AG04449 (cell line): ENCODE measurements around the gene HSPA12B.

Experiments used
- CTCF ChIA-PET: fragments of 350-600 bp; formaldehyde crosslinking; extraction: SDS; loops from one replicate; lab custom pipeline; 2021; ENCODE audit warnings: antibody characterized with exemption; lab: Yijun Ruan, JAX
- POLR2A ChIA-PET: fragments of 400-600, 350-600 bp; formaldehyde crosslinking; extraction: SDS; loops from one replicate; lab custom pipeline; 2020; ENCODE audit warnings: antibody characterized with exemption, inconsistent platforms; lab: Yijun Ruan, JAX
- DNase-seq: peaks from one replicate; pipeline ENCODE4 v3.0.0-alpha.2; 2010; ENCODE audit warnings: low read depth, low spot score
- H3K4me3 ChIP-seq: 2 replicates; pipeline ENCODE4 v1.5.1; 2011; ENCODE audit warnings: low read depth, mild to moderate bottlenecking, control low read depth, low read length
- TF ChIP-seq, protein P1 (sequence below): IDR thresholded peaks from one replicate; pipeline ENCODE4 v1.5.1; 2011; ENCODE audit warnings: mild to moderate bottlenecking, moderate library complexity, low read length, control low read depth, inconsistent platforms; ENCODE audit not compliant: insufficient read depth; ENCODE audit errors: missing control alignments

The HSPA12B gene

DNA sequence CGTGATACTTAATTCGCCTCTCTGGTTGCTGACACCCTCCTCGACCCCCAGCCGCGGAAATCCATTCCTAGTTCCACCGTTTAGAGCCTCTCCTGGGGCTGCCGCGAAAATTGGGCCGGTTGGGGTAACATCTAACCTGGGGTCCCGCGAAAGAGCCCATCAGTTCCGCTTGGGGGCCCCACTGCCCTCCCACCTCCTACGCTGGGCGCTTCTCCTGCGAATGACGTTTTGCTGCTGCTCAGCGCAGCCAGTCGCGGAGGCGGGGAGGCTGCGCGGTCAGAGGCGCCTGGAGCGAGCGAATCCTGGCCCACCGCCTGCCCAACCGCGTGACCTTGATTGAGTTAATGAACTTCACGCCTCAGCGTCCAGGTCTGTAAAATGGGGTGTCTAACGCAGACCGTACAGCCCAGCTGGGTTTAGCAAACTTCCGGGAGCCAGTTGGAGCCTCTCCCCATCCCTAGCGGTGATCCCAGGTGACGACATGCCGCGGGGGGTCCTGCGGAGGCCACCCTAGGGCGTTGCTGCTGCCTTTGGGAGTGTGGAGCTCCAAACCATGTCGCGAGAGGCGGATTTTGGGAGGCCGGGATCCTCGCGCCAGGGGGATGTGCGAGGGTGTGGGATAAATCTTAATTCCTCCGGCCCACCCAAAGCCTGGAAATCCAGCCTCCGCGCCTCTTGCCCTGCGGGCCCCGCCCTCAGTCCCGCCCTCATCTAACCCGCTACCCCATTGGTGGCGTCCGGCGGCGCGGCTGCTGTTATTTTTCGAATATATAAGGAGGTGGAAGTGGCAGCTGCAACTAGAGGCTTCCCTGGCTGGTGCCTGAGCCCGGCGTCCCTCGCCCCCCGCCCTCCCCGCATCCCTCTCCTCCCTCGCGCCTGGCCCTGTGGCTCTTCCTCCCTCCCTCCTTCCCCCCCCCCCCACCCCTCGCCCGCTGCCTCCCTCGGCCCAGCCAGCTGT is 63.3 kb downstream of the HSPA12B start, which contains the start of gene CDC25B:
Gene CDC25B (plus strand): TSS at position 800 of the 958 bp plus-strand sequence. CDS start 222 bp downstream, outside the sequence.
- H3K4me3 ChIP-seq = peak within 1 kb of the TSS; percentile 84
- TF ChIP-seq, protein P1, sequence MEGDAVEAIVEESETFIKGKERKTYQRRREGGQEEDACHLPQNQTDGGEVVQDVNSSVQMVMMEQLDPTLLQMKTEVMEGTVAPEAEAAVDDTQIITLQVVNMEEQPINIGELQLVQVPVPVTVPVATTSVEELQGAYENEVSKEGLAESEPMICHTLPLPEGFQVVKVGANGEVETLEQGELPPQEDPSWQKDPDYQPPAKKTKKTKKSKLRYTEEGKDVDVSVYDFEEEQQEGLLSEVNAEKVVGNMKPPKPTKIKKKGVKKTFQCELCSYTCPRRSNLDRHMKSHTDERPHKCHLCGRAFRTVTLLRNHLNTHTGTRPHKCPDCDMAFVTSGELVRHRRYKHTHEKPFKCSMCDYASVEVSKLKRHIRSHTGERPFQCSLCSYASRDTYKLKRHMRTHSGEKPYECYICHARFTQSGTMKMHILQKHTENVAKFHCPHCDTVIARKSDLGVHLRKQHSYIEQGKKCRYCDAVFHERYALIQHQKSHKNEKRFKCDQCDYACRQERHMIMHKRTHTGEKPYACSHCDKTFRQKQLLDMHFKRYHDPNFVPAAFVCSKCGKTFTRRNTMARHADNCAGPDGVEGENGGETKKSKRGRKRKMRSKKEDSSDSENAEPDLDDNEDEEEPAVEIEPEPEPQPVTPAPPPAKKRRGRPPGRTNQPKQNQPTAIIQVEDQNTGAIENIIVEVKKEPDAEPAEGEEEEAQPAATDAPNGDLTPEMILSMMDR = peak; percentile 46
- no peak for DNase-seq
- POLR2A ChIA-PET = interaction anchor here (0.7 to 2.0 kb wide), 6 partner anchors 10 to 556 kb away, joined by 3 to 12 read pairs (median 4); partner anchors contain the start of gene CENPB
- CTCF ChIA-PET = interaction anchor here (0.6 to 3.3 kb wide), 12 partner anchors 8 to 401 kb away, joined by 3 to 18 read pairs (median 4); partner anchors contain the start of genes AP5S1 and CENPB

DNA sequence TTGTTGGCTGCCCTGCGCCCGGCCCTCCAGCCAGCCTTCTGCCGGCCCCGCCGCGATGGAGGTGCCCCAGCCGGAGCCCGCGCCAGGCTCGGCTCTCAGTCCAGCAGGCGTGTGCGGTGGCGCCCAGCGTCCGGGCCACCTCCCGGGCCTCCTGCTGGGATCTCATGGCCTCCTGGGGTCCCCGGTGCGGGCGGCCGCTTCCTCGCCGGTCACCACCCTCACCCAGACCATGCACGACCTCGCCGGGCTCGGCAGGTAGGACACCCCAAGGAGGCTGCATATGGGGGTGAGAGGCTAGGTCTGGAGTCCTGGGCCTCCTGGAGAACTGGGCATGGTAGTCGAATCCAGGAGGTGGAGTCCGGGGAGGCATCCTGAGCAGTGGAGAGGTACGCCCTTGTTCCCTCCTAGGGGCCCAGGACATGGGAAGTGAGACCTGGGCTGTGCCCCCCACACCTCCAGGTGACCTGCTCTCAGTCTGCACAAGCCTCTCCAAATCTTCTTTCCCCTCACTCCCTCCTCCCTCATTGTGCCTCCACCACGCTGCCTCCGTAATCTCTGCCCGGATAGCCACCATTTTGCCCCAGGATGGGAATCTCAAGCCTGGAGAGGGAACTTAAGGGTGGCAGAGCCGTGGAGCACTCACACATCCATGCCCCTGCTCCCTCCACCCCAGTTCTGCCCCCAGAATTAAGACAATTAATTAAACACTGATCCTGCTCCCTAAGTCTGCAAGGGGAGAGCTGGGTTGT is 64.2 kb downstream of the HSPA12B start:
- ChIA-PET POLR2A (interaction anchor here (0.8 to 2.0 kb wide), 4 partner anchors 11 to 55 kb away, joined by 3 to 12 read pairs (median 4); partner anchors contain the start of gene CENPB), CTCF (interaction anchor here (0.6 to 3.3 kb wide), 9 partner anchors 9 to 400 kb away, joined by 3 to 18 read pairs (median 7); partner anchors contain the start of genes AP5S1 and CENPB)
- TF ChIP-seq, protein P1 = no peak
- DNase-seq = no peak
- peak overlapping the region; percentile 84 for H3K4me3 ChIP-seq

DNA sequence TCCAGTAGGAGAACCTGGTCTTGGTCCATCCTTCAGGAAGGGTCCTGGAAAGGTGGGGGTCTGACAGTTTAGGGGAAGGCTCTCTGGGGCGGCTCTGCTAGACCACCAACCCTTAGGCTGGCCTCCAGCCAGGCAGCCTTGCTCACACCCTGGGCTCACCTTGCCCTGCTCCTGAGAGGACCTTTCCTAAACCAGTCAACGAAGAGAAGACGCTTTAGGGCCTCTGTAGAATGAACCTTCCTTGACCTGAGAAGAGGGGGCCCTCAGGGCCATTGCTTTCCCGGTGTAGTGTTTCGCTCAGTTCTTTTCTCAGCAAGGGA is 64.7 kb downstream of the HSPA12B start:
- ChIA-PET CTCF (interaction anchor here (3.3 kb wide), 1 partner anchor 16 kb away, joined by 18 read pairs; no protein-coding TSS in a partner anchor), POLR2A (no interaction called here)
- no peak for DNase-seq
- H3K4me3 ChIP-seq = peak overlapping the region; percentile 84
- TF ChIP-seq, protein P1 = no peak

DNA sequence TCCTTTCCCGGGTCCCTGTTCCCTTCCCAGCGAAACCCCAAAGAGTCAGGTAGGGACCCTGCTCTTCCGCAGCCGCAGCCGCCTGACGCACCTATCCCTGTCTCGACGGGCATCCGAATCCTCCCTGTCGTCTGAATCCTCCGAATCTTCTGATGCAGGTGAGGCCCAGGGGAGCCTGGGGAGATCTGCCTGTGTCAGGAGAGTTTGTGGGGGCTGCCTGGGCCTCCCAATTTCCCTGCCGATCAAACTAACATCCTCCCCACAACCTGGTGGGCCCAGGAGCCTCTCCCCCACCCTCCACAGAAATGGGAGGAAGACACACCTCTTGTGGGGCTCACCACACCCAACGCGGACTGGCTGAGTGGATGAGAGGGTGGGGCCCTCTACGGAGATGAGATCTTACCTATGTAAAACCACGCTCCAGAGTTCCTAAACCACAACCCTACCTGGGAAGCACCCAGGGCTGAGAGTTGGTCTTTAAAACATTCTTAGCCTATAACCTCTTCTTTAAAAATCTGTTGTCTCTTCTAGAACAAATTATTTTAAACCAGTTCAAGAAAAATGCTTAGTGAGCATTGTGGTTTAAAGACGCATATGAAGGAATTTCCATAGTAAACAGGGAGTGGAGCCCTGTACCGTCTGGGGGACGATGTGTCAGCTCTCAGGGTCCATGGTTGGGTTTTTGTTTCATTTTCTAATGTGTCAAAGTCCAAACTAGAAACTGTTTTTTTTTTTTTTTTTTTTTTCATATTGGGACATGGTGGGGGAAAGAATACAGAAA is 65.3 kb downstream of the HSPA12B start:
- ChIA-PET CTCF (interaction anchor here (3.3 to 4.3 kb wide), 2 partner anchors 15 to 22 kb away, joined by 18 to 40 read pairs; partner anchors contain the start of gene AP5S1), POLR2A (no interaction called here)
- peak overlapping the region; percentile 84 for H3K4me3 ChIP-seq
- TF ChIP-seq, protein P1 = no peak
- no peak for DNase-seq

DNA sequence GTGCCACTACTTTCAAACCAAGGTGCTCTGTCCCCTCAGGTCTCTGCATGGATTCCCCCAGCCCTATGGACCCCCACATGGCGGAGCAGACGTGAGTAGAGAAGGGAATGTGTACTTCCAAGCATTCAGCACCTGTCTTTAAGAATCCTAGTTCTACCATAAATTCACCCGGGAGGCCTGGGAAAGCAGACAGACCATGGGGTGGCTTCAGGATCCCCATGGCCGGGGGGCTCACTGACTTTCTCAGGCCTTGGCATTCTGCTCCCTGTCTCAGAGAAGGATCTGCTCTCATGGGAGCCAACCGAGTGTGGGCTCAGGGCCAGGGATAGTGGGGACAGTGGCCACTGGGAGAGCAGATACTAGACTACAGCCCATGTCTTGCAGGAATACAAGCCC is 65.9 kb downstream of the HSPA12B start:
- CTCF ChIA-PET = interaction anchor here (4.3 kb wide), 1 partner anchor 21 kb away, joined by 40 read pairs; the partner anchor contains the start of gene AP5S1
- POLR2A ChIA-PET = no interaction called here
- no peak for DNase-seq
- TF ChIP-seq, protein P1 = no peak
- H3K4me3 ChIP-seq = peak overlapping the region; percentile 25
